Endothelial cell (in vitro differentiated cells): ENCODE results near the gene BNC2. TPM values are rescaled to one million over a fixed set of nuclear protein-coding genes. Genes with fewer than 3 reads are reported as not detected.

Experiments
- DNase-seq: peaks from one replicate; pipeline ENCODE4 v3.0.0; 2021; ENCODE audit warnings: low spot score
- H3K27ac Mint-ChIP-seq: one replicate; pipeline ENCODE4 v1.8.0; 2021; ENCODE audit warnings: mixed read lengths, inconsistent platforms; ENCODE audit not compliant: unreplicated experiment
- H3K27me3 Mint-ChIP-seq: one replicate; pipeline ENCODE4 v1.8.0; 2021; ENCODE audit warnings: mild to moderate bottlenecking, moderate library complexity, mixed read lengths, inconsistent platforms; ENCODE audit not compliant: unreplicated experiment
- H3K36me3 Mint-ChIP-seq: one replicate; pipeline ENCODE4 v1.8.0; 2021; ENCODE audit warnings: mild to moderate bottlenecking, low read depth, mixed read lengths, inconsistent platforms; ENCODE audit not compliant: unreplicated experiment
- H3K4me1 Mint-ChIP-seq: one replicate; pipeline ENCODE4 v1.8.0; 2021; ENCODE audit warnings: mild to moderate bottlenecking, mixed read lengths, inconsistent platforms; ENCODE audit not compliant: unreplicated experiment
- H3K4me3 Mint-ChIP-seq: one replicate; pipeline ENCODE4 v1.8.0; 2021; ENCODE audit warnings: mild to moderate bottlenecking, mixed read lengths, inconsistent platforms; ENCODE audit not compliant: unreplicated experiment
- H3K9me3 Mint-ChIP-seq: one replicate; pipeline ENCODE4 v1.8.0; 2021; ENCODE audit warnings: mixed read lengths, inconsistent platforms; ENCODE audit not compliant: unreplicated experiment
- CTCF ChIP-seq: fragments of 200-600 bp; sonication (generic); IDR thresholded peaks from one replicate; pipeline ENCODE4 v1.5.0; 2021; ENCODE audit warnings: antibody characterized with exemption; ENCODE audit not compliant: unreplicated experiment
- total RNA-seq: library from RNA; stranded (reverse); fragmentation: NEBNext Ultra II Directional; extraction: Animal tissue kit (Norgen Biotek cat#: 25700); gene quantifications from one replicate; pipeline ENCODE4 v1.2.1, GENCODE V29; 2021; ENCODE audit not compliant: unreplicated experiment

The BNC2 gene
- total RNA-seq, 1 donor from 2014 or later, result 20.1 TPM

GRCh38 chr9:16500386-16500785 lies 370.1 kb downstream of the BNC2 start:
- DNase-seq, result no peak
- TF ChIP-seq CTCF, result no peak
- Mint-ChIP-seq H3K27ac (no peak overlapping the region), H3K27me3 (peaks cover 2% of the 10 kb centered on the region), H3K9me3 (no peaks in the 10 kb centered on the region), H3K4me3 (no peak overlapping the region), H3K4me1 (no peaks in the 10 kb centered on the region), H3K36me3 (no peaks in the 10 kb centered on the region)

GRCh38 chr9:16499892-16500291 lies 370.6 kb downstream of the BNC2 start:
- Mint-ChIP-seq H3K27me3 (peaks cover 2% of the 10 kb centered on the region), H3K36me3 (no peaks in the 10 kb centered on the region), H3K4me1 (no peaks in the 10 kb centered on the region), H3K27ac (no peak overlapping the region), H3K9me3 (no peaks in the 10 kb centered on the region), H3K4me3 (no peak overlapping the region)
- DNase-seq, result no peak
- no peak for TF ChIP-seq CTCF

GRCh38 chr9:16496908-16497307 lies 373.6 kb downstream of the BNC2 start:
- TF ChIP-seq CTCF, result peak; percentile 15
- H3K27ac Mint-ChIP-seq, result no peak overlapping the region
- no peak overlapping the region for H3K4me3 Mint-ChIP-seq

GRCh38 chr9:16487915-16488314 lies 382.6 kb downstream of the BNC2 start:
- H3K4me1 Mint-ChIP-seq, result peaks cover 6% of the 10 kb centered on the region
- H3K9me3 Mint-ChIP-seq, result no peaks in the 10 kb centered on the region
- H3K27ac Mint-ChIP-seq, result no peak overlapping the region
- no peak for TF ChIP-seq CTCF
- no peak overlapping the region for H3K4me3 Mint-ChIP-seq
- H3K36me3 Mint-ChIP-seq, result no peaks in the 10 kb centered on the region
- peaks cover 2% of the 10 kb centered on the region for H3K27me3 Mint-ChIP-seq
- DNase-seq, result no peak

More at GRCh38 chr9:16496908-16497307, 373.6 kb downstream of the BNC2 start:
- Mint-ChIP-seq H3K9me3 (no peaks in the 10 kb centered on the region), H3K36me3 (no peaks in the 10 kb centered on the region), H3K4me1 (no peaks in the 10 kb centered on the region), H3K27me3 (peaks cover 2% of the 10 kb centered on the region)
- no peak for DNase-seq

- no peak overlapping the region for H3K4me3 Mint-ChIP-seq
- H3K4me1 Mint-ChIP-seq, result peaks cover 6% of the 10 kb centered on the region
- H3K27ac Mint-ChIP-seq, result no peak overlapping the region
- no peaks in the 10 kb centered on the region for H3K9me3 Mint-ChIP-seq
- no peaks in the 10 kb centered on the region for H3K36me3 Mint-ChIP-seq
- no peak for DNase-seq
- no peak for TF ChIP-seq CTCF
- peaks cover 2% of the 10 kb centered on the region for H3K27me3 Mint-ChIP-seq
These were observed 384.7 kb downstream of the BNC2 start for GRCh38 chr9:16485575-16486321.
